ENCODE results near the gene GNG7.

Gene GNG7

GRCh38 chr19:2702170-2703076 is at the start of gene GNG7:
GNG7 (minus strand) TSS chr19:2702694; CDS start chr19:2520688, 182,006 bp downstream.
- DNase-seq = peak; percentile 92

- no peak for DNase-seq
Observed at GRCh38 chr19:2751438-2751830, 48.9 kb upstream of the GNG7 start.

GRCh38 chr19:2750808-2751437 is 48.4 kb upstream of the GNG7 start:
- DNase-seq = no peak

- DNase-seq = no peak
Observed at GRCh38 chr19:2747349-2747748, 44.9 kb upstream of the GNG7 start.

- no peak for DNase-seq
Observed at GRCh38 chr19:2744113-2744512, 41.6 kb upstream of the GNG7 start.

GRCh38 chr19:2743099-2743498 is 40.6 kb upstream of the GNG7 start:
- no peak for DNase-seq

- no peak for DNase-seq
Observed at GRCh38 chr19:2740314-2740656, 37.8 kb upstream of the GNG7 start.

- DNase-seq = peak; percentile 99
Observed at GRCh38 chr19:2739602-2740313, 37.3 kb upstream of the GNG7 start, which contains the start of gene SLC39A3. SLC39A3 (minus strand) TSS chr19:2740017; CDS start chr19:2737257, 2,760 bp downstream.

GRCh38 chr19:2736550-2737190 is 34.2 kb upstream of the GNG7 start:
- no peak for DNase-seq

GRCh38 chr19:2735374-2735773 is 32.9 kb upstream of the GNG7 start:
- no peak for DNase-seq

GRCh38 chr19:2734589-2735288 is 32.2 kb upstream of the GNG7 start:
- DNase-seq = no peak

- no peak for DNase-seq
Observed at GRCh38 chr19:2733930-2734588, 31.6 kb upstream of the GNG7 start.

GRCh38 chr19:2732883-2733282 is 30.4 kb upstream of the GNG7 start:
- no peak for DNase-seq

GRCh38 chr19:2732157-2732725 is 29.7 kb upstream of the GNG7 start:
- no peak for DNase-seq

GRCh38 chr19:2731181-2731995 is 28.9 kb upstream of the GNG7 start:
- DNase-seq = no peak

GRCh38 chr19:2729943-2730818 is 27.7 kb upstream of the GNG7 start:
- no peak for DNase-seq

GRCh38 chr19:2728783-2729387 is 26.4 kb upstream of the GNG7 start:
- DNase-seq = no peak

GRCh38 chr19:2727640-2727944 is 25.1 kb upstream of the GNG7 start:
- DNase-seq = no peak

GRCh38 chr19:2726904-2727639 is 24.6 kb upstream of the GNG7 start:
- no peak for DNase-seq

Data from activated naive CD4-positive, alpha-beta T cell treated with Interleukin-2 at 50 U/mL for 16 hours (primary cell).